Activated naive CD4-positive, alpha-beta T cell treated with anti-CD3 and anti-CD28 coated beads, Interleukin-2, amount 50 U/mL, for 24 hours (primary cell): Measurements from ENCODE around the gene ASNS.
"Not testable (repeated sequence)": the region's sequence is repeated elsewhere in the genome, so short reads cannot be mapped to it uniquely, and the experiment has no call there.

ENCODE experiments used
- H3K27ac Mint-ChIP-seq: one replicate; pipeline ENCODE4 v1.8.0; 2021; ENCODE audit warnings: mild to moderate bottlenecking, mixed read lengths
- H3K27me3 Mint-ChIP-seq: one replicate; pipeline ENCODE4 v1.8.0; 2021; ENCODE audit warnings: mixed read lengths
- H3K36me3 Mint-ChIP-seq: one replicate; pipeline ENCODE4 v1.8.0; 2021; ENCODE audit warnings: mixed read lengths
- H3K4me1 Mint-ChIP-seq: one replicate; pipeline ENCODE4 v1.8.0; 2021; ENCODE audit warnings: mixed read lengths
- H3K4me3 Mint-ChIP-seq: one replicate; pipeline ENCODE4 v1.8.0; 2021; ENCODE audit warnings: mild to moderate bottlenecking, mixed read lengths
- H3K9me3 Mint-ChIP-seq: one replicate; pipeline ENCODE4 v1.8.0; 2021; ENCODE audit warnings: mixed read lengths

ASNS gene

GRCh38 chr7:97850262-97851031 is 21.8 kb downstream of the ASNS start:
- not testable (repeated sequence) for H3K27me3 Mint-ChIP-seq, H3K27ac Mint-ChIP-seq, H3K4me1 Mint-ChIP-seq, H3K4me3 Mint-ChIP-seq, H3K9me3 Mint-ChIP-seq
- H3K36me3 Mint-ChIP-seq: peaks cover 29% of the 10 kb centered on the region

GRCh38 chr7:97847791-97848190 is 24.4 kb downstream of the ASNS start:
- Mint-ChIP-seq H3K27ac (no peak overlapping the region), H3K4me1 (no peaks in the 10 kb centered on the region), H3K9me3 (no peaks in the 10 kb centered on the region), H3K27me3 (no peaks in the 10 kb centered on the region), H3K4me3 (no peak overlapping the region), H3K36me3 (peaks cover 13% of the 10 kb centered on the region)

GRCh38 chr7:97846945-97847344 is 25.3 kb downstream of the ASNS start:
- H3K27ac Mint-ChIP-seq: no peak overlapping the region
- H3K4me1 Mint-ChIP-seq: no peaks in the 10 kb centered on the region
- no peak overlapping the region for H3K4me3 Mint-ChIP-seq
- H3K9me3 Mint-ChIP-seq: no peaks in the 10 kb centered on the region
- peaks cover 6% of the 10 kb centered on the region for H3K36me3 Mint-ChIP-seq
- no peaks in the 10 kb centered on the region for H3K27me3 Mint-ChIP-seq

- peaks cover under 1% of the 10 kb centered on the region for H3K36me3 Mint-ChIP-seq
- no peaks in the 10 kb centered on the region for H3K9me3 Mint-ChIP-seq
- no peak overlapping the region for H3K27ac Mint-ChIP-seq
- H3K4me1 Mint-ChIP-seq: no peaks in the 10 kb centered on the region
- H3K4me3 Mint-ChIP-seq: no peak overlapping the region
- peaks cover 3% of the 10 kb centered on the region for H3K27me3 Mint-ChIP-seq
These were observed 26.5 kb downstream of the ASNS start for GRCh38 chr7:97845622-97846203.

- peaks cover 8% of the 10 kb centered on the region for H3K27me3 Mint-ChIP-seq
- no peaks in the 10 kb centered on the region for H3K9me3 Mint-ChIP-seq
- H3K4me1 Mint-ChIP-seq: no peaks in the 10 kb centered on the region
- H3K4me3 Mint-ChIP-seq: no peak overlapping the region
- no peaks in the 10 kb centered on the region for H3K36me3 Mint-ChIP-seq
- no peak overlapping the region for H3K27ac Mint-ChIP-seq
These were observed 28.2 kb downstream of the ASNS start for GRCh38 chr7:97844036-97844435.

GRCh38 chr7:97842772-97843345 is 29.3 kb downstream of the ASNS start:
- peaks cover 8% of the 10 kb centered on the region for H3K27me3 Mint-ChIP-seq
- H3K9me3 Mint-ChIP-seq: no peaks in the 10 kb centered on the region
- no peaks in the 10 kb centered on the region for H3K4me1 Mint-ChIP-seq
- H3K27ac Mint-ChIP-seq: no peak overlapping the region
- no peaks in the 10 kb centered on the region for H3K36me3 Mint-ChIP-seq
- no peak overlapping the region for H3K4me3 Mint-ChIP-seq

GRCh38 chr7:97842006-97842405 is 30.2 kb downstream of the ASNS start:
- Mint-ChIP-seq H3K4me1 (no peaks in the 10 kb centered on the region), H3K4me3 (no peak overlapping the region), H3K27me3 (peaks cover 9% of the 10 kb centered on the region), H3K9me3 (no peaks in the 10 kb centered on the region), H3K27ac (no peak overlapping the region), H3K36me3 (no peaks in the 10 kb centered on the region)

GRCh38 chr7:97835296-97836138 is 36.7 kb downstream of the ASNS start:
- no peak overlapping the region for H3K27ac Mint-ChIP-seq
- no peaks in the 10 kb centered on the region for H3K36me3 Mint-ChIP-seq
- peaks cover 13% of the 10 kb centered on the region for H3K27me3 Mint-ChIP-seq
- no peak overlapping the region for H3K4me3 Mint-ChIP-seq
- no peaks in the 10 kb centered on the region for H3K4me1 Mint-ChIP-seq
- H3K9me3 Mint-ChIP-seq: no peaks in the 10 kb centered on the region

- H3K27me3 Mint-ChIP-seq: no peaks in the 10 kb centered on the region
- no peaks in the 10 kb centered on the region for H3K4me1 Mint-ChIP-seq
- no peak overlapping the region for H3K27ac Mint-ChIP-seq
- H3K4me3 Mint-ChIP-seq: no peak overlapping the region
- peaks cover 1% of the 10 kb centered on the region for H3K36me3 Mint-ChIP-seq
- no peaks in the 10 kb centered on the region for H3K9me3 Mint-ChIP-seq
These were observed 53.0 kb downstream of the ASNS start for GRCh38 chr7:97819161-97819560.

GRCh38 chr7:97818066-97818663 is 54.0 kb downstream of the ASNS start:
- peaks cover 1% of the 10 kb centered on the region for H3K36me3 Mint-ChIP-seq
- H3K27ac Mint-ChIP-seq: no peak overlapping the region
- H3K9me3 Mint-ChIP-seq: no peaks in the 10 kb centered on the region
- no peak overlapping the region for H3K4me3 Mint-ChIP-seq
- no peaks in the 10 kb centered on the region for H3K4me1 Mint-ChIP-seq
- H3K27me3 Mint-ChIP-seq: no peaks in the 10 kb centered on the region
